Measurements from ENCODE around the gene ZNF76.
"Not testable (repeated sequence)": the region's sequence is repeated elsewhere in the genome, so short reads cannot be mapped to it uniquely, and the experiment has no call there.

The ZNF76 gene

GRCh38 chr6:35327349-35328027 lies 68.0 kb downstream of the ZNF76 start:
- H3K4me3 ChIP-seq (ENCODE audit: low read depth in 1 of 2, low read length in 1 of 2), result no peak overlapping the region
- no peaks in the 10 kb centered on the region for H3K9me3 ChIP-seq
- H3K4me1 ChIP-seq (ENCODE audit: control insufficient read depth in 1 of 2, insufficient read depth in 1 of 2, low read depth in 1 of 2, low read length in 1 of 2), result peaks cover 8 to 11% of the 10 kb centered on the region in 2 experiments
- peak overlapping the region; percentile 69 for H3K27ac ChIP-seq
- H3K36me3 ChIP-seq, result peaks cover 40% of the 10 kb centered on the region
- TF ChIP-seq CTCF (IDR thresholded peaks at IDR 0.05), result peak; percentile 78
- H3K27me3 ChIP-seq, result no peaks in the 10 kb centered on the region

- H3K27ac ChIP-seq, result peak overlapping the region; percentile 69
- H3K36me3 ChIP-seq, result peaks cover 33% of the 10 kb centered on the region
- peaks cover 8 to 11% of the 10 kb centered on the region in 2 experiments for H3K4me1 ChIP-seq (ENCODE audit: control insufficient read depth in 1 of 2, insufficient read depth in 1 of 2, low read depth in 1 of 2, low read length in 1 of 2)
- H3K9me3 ChIP-seq, result no peaks in the 10 kb centered on the region
- H3K27me3 ChIP-seq, result no peaks in the 10 kb centered on the region
- no peak for TF ChIP-seq CTCF (IDR thresholded peaks at IDR 0.05)
- H3K4me3 ChIP-seq (ENCODE audit: low read depth in 1 of 2, low read length in 1 of 2), result no peak overlapping the region
Observed at GRCh38 chr6:35328108-35328723, 68.7 kb downstream of the ZNF76 start.

GRCh38 chr6:35328965-35329364 lies 69.4 kb downstream of the ZNF76 start:
- not testable (repeated sequence) for H3K9me3 ChIP-seq; H3K27me3 ChIP-seq; H3K4me3 ChIP-seq (ENCODE audit: low read depth in 1 of 2, low read length in 1 of 2); H3K27ac ChIP-seq
- peaks cover 28% of the 10 kb centered on the region for H3K36me3 ChIP-seq
- peaks cover 8 to 11% of the 10 kb centered on the region in 2 experiments for H3K4me1 ChIP-seq (ENCODE audit: control insufficient read depth in 1 of 2, insufficient read depth in 1 of 2, low read depth in 1 of 2, low read length in 1 of 2)

DNA sequence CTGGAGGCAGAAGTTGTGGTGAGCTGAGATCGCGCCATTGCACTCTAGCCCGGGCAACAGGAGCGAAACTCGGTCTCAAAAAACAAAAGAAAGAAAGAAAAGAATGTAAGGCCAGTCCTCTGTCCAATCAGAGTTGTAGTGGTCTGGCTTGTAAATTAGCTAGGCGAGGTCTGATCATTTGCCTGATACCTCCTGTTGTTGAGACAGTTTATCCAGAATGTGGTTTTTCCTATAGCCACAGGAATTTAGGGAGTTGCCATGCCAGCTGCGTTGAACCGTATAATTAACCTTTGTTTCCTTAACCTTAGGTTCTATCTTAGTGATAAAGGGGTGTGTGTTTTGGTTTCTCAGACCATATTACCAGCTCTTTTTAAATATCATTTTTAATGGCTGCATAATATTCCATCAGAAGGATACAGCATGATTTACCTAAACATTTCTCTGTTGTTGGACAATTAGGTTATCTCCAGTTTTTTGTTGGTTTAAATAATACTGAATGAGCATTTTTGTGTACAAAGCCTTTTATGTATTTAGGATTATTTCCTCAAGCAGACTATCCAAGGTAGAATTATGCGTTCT lies 71.1 kb downstream of the ZNF76 start:
- Histone ChIP-seq H3K4me1 (ENCODE audit: control insufficient read depth in 1 of 2, insufficient read depth in 1 of 2, low read depth in 1 of 2, low read length in 1 of 2) (peaks cover 8 to 11% of the 10 kb centered on the region in 2 experiments), H3K27ac (no peak overlapping the region), H3K36me3 (peaks cover 13% of the 10 kb centered on the region), H3K27me3 (no peaks in the 10 kb centered on the region), H3K4me3 (ENCODE audit: low read depth in 1 of 2, low read length in 1 of 2) (no peak overlapping the region), H3K9me3 (no peaks in the 10 kb centered on the region)
- TF ChIP-seq CTCF (IDR thresholded peaks at IDR 0.05), result no peak

- not testable (repeated sequence) for H3K27me3 ChIP-seq; H3K4me1 ChIP-seq (ENCODE audit: control insufficient read depth in 1 of 2, insufficient read depth in 1 of 2, low read depth in 1 of 2, low read length in 1 of 2); H3K27ac ChIP-seq; H3K4me3 ChIP-seq (ENCODE audit: low read depth in 1 of 2, low read length in 1 of 2); H3K9me3 ChIP-seq
- H3K36me3 ChIP-seq, result peaks cover 12% of the 10 kb centered on the region
Observed at GRCh38 chr6:35332074-35332887, 72.7 kb downstream of the ZNF76 start.

DNA sequence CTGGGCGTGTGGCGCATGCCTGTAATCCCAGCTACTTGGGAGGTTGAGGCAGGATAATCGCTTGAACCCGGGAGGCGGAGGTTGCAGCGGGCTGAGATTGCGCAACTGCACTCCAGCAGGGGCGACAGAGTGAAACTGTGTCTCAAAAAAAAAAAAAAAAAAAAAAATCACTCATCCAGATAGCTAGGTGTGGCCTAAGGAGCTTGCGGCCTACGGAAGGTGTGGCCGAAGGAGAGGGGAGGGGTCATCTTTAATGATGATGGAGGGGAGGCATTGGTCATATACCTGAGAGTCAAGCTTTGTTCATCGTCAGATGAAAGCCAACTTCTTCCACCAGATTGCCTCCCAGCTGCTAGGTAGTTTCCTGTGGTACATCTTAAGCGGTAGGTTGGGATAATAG lies 82.0 kb downstream of the ZNF76 start:
- TF ChIP-seq CTCF (IDR thresholded peaks at IDR 0.05), result no peak
- no peaks in the 10 kb centered on the region for H3K9me3 ChIP-seq
- no peaks in the 10 kb centered on the region for H3K36me3 ChIP-seq
- peak overlapping the region; percentile 73 for H3K27ac ChIP-seq
- peaks cover 15 to 18% of the 10 kb centered on the region in 2 experiments for H3K4me1 ChIP-seq (ENCODE audit: control insufficient read depth in 1 of 2, insufficient read depth in 1 of 2, low read depth in 1 of 2, low read length in 1 of 2)
- peaks cover 17% of the 10 kb centered on the region for H3K27me3 ChIP-seq
- no peak overlapping the region for H3K4me3 ChIP-seq (ENCODE audit: low read depth in 1 of 2, low read length in 1 of 2)

Measured in neutrophil (primary cell).